Neural crest cell (in vitro differentiated cells): Measurements from ENCODE around the gene INTS12. TPM values are rescaled to one million over a fixed set of nuclear protein-coding genes. Genes with fewer than 3 reads are reported as not detected.

Experiments used
- DNase-seq: peaks from one replicate; pipeline ENCODE4 v3.0.0; 2021; ENCODE audit warnings: low read depth, mixed read lengths, low spot score
- H3K27ac Mint-ChIP-seq: one replicate; pipeline ENCODE4 v1.8.0; 2021; ENCODE audit warnings: mild to moderate bottlenecking, mixed read lengths; ENCODE audit not compliant: unreplicated experiment
- H3K27me3 Mint-ChIP-seq: 2 replicates; pipeline ENCODE4 v1.8.0; 2021; ENCODE audit warnings: low read depth, mild to moderate bottlenecking, mixed read lengths
- H3K36me3 Mint-ChIP-seq: 2 replicates; pipeline ENCODE4 v1.8.0; 2021; ENCODE audit warnings: low read depth, mild to moderate bottlenecking, mixed read lengths
- H3K4me1 Mint-ChIP-seq: 2 replicates; pipeline ENCODE4 v1.8.0; 2021; ENCODE audit warnings: mixed read lengths
- H3K4me3 Mint-ChIP-seq: one replicate; pipeline ENCODE4 v1.8.0; 2021; ENCODE audit warnings: mild to moderate bottlenecking, mixed read lengths
- H3K9me3 Mint-ChIP-seq: 2 replicates; pipeline ENCODE4 v1.8.0; 2021; ENCODE audit warnings: mixed read lengths
- long read RNA-seq: library from polyadenylated mRNA; unstranded; transcript quantifications from one replicate; pipeline ENCODE4 v2.0.0, GENCODE V29; 2020
- total RNA-seq: library from RNA; stranded (reverse); gene quantifications from 2 replicates; pipeline ENCODE4 v1.2.1, GENCODE V29; 2021
- TF ChIP-seq, protein P1 (sequence below): fragments of 200-600 bp; sonication (generic); conservative IDR thresholded peaks from 2 replicates; pipeline ENCODE4 v1.5.0; 2021; ENCODE audit warnings: antibody characterized with exemption, mild to moderate bottlenecking

The INTS12 gene, protein sequence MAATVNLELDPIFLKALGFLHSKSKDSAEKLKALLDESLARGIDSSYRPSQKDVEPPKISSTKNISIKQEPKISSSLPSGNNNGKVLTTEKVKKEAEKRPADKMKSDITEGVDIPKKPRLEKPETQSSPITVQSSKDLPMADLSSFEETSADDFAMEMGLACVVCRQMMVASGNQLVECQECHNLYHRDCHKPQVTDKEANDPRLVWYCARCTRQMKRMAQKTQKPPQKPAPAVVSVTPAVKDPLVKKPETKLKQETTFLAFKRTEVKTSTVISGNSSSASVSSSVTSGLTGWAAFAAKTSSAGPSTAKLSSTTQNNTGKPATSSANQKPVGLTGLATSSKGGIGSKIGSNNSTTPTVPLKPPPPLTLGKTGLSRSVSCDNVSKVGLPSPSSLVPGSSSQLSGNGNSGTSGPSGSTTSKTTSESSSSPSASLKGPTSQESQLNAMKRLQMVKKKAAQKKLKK
- total RNA-seq, result 19.9 and 21.2 TPM in 2 replicates
- long read RNA-seq, transcript INTS12-201 (8 exons, 1,710 nt), result minor isoform, 10 of 80 reads
- long read RNA-seq, transcript INTS12-206 (7 exons, 1,975 nt), result major isoform, 40 of 80 reads
- long read RNA-seq, partial matches to known transcripts, result 11 of 80 reads
- long read RNA-seq, other reads (novel, unspliced or antisense), result 19 of 80 reads

DNA sequence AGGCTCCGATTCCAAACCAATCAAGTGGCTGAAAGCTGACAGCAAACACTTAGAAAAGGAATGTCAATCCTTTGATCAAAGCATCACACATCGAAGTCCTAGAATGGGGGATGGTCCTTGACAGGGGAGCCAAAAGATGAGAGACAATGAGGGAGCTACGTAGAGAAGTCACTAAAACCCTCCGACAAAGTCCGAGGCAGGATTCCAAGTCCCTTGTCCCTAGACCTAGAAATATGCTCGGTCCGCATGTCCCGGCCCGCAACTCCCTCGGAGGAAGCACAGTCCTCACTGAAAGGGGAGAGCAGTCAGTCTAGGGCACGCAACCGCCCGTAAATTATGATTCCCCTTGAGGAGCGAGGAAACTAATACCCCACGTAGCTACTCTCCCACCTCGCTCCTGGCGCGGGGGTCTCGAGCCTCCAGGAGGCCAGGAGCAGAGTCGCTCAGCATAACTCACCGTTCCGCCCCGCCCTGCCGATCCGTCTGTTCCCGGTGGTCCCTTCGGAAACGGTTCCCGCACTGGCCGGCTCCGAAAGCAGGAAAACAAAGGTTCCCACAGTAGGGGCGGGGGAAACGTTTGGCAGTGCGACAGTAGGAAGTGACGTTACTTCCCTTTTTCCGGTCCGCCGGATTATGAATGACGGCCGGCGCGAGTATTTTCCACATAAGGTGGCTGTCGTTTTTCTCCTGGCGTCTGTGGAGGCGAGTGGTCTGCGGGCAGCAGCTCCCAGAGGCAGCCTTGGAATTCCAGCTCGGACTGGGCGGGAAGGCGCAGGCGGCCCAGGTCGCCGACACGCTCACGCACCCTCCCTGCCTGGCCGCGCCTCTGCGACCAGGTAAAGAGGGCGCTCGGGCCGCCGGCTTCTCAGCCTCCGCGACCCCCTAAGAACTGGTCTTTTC lies at the start of gene INTS12, which contains the start of gene GSTCD:
TSS of gene INTS12 (minus strand) at position 509 of the 900 bp plus-strand sequence. CDS start 8,684 bp downstream, outside the sequence.
TSS of gene GSTCD (plus strand) at position 604 of the 900 bp plus-strand sequence. CDS start 8,830 bp downstream, outside the sequence.
- H3K9me3 Mint-ChIP-seq, result peaks cover 3% of the 10 kb centered on the region
- peak within 1 kb of the TSS; percentile 99 for H3K4me3 Mint-ChIP-seq
- peak; percentile 88 for DNase-seq
- H3K27me3 Mint-ChIP-seq, result no peaks in the 10 kb centered on the region
- H3K4me1 Mint-ChIP-seq, result peaks cover 25% of the 10 kb centered on the region
- TF ChIP-seq, protein P1, sequence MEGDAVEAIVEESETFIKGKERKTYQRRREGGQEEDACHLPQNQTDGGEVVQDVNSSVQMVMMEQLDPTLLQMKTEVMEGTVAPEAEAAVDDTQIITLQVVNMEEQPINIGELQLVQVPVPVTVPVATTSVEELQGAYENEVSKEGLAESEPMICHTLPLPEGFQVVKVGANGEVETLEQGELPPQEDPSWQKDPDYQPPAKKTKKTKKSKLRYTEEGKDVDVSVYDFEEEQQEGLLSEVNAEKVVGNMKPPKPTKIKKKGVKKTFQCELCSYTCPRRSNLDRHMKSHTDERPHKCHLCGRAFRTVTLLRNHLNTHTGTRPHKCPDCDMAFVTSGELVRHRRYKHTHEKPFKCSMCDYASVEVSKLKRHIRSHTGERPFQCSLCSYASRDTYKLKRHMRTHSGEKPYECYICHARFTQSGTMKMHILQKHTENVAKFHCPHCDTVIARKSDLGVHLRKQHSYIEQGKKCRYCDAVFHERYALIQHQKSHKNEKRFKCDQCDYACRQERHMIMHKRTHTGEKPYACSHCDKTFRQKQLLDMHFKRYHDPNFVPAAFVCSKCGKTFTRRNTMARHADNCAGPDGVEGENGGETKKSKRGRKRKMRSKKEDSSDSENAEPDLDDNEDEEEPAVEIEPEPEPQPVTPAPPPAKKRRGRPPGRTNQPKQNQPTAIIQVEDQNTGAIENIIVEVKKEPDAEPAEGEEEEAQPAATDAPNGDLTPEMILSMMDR, result no peak
- peaks cover 7% of the 10 kb centered on the region for H3K36me3 Mint-ChIP-seq
- peak within 1 kb of the TSS; percentile 99 for H3K27ac Mint-ChIP-seq

DNA sequence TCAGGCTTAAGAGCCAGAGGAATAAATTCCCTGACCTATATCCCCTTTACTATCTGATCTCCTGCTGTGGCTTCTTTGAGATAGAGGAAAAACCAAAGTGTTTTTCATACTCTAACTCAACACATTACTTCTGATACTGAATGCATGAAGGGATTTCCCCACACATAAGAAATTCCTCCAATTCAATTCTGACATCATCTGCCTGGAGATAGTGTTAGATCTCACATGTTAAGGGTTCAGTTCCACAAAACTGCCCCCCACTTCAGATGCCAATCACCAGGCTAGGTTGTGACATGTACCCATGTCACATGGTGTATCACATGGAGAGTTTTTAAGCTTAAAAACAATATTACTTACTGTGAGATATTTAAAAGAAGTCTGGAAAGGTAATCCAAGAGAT lies 46.9 kb upstream of the INTS12 start:
- H3K36me3 Mint-ChIP-seq, result peaks cover 4% of the 10 kb centered on the region
- no peaks in the 10 kb centered on the region for H3K4me1 Mint-ChIP-seq
- no peak overlapping the region for H3K4me3 Mint-ChIP-seq
- no peak for DNase-seq
- H3K27ac Mint-ChIP-seq, result no peak overlapping the region
- no peaks in the 10 kb centered on the region for H3K27me3 Mint-ChIP-seq
- no peaks in the 10 kb centered on the region for H3K9me3 Mint-ChIP-seq
- TF ChIP-seq, protein P1, result no peak

DNA sequence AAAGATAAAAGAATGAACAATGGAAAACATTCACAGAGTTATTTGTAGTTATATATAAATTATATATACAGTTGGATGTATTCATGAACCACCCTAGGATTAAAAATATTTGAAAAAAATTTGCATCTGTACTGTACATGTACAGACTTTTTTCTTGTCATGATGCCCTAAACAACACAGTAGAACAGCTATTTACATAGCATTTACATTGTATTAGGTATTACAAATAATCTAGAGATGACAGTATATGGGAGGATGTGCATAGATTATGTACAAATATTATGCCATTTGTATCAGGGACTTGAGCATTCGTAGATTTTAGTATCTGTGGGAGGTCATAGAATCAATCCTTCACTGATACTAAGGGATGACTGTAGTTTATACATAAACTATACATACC lies 44.9 kb upstream of the INTS12 start:
- Mint-ChIP-seq H3K4me1 (no peaks in the 10 kb centered on the region), H3K4me3 (no peak overlapping the region), H3K27me3 (no peaks in the 10 kb centered on the region), H3K9me3 (peaks cover 2% of the 10 kb centered on the region), H3K27ac (no peak overlapping the region), H3K36me3 (peaks cover 6% of the 10 kb centered on the region)
- DNase-seq, result no peak
- TF ChIP-seq, protein P1, result no peak

DNA sequence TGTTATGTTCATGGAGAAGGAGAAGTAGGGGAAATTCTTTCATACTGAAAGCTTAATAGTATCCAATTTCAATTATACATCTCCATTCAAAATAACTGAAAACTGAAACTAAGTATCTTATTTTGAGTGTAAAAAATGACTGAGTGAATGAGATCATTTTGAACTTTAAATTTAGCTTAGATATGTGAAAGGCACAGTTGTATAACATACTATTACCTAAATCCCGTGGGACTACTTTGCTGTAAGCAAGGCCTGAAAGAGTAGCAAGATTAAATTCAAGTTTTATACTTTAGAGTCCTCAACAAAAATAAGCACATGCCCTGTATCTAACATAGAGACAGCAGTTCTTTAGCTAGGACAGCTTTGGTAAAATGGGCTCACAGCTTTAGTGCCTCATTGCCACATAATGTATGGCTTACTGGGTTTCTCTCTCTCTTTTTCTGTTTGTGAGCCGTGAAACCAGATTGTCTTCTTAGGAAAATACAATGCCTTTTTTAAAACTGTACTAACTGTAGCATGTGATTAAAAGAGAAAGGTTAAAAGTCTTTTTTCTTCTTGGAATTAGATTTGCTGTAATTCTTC lies 43.3 kb upstream of the INTS12 start:
- Mint-ChIP-seq H3K27me3 (no peaks in the 10 kb centered on the region), H3K9me3 (peaks cover 2% of the 10 kb centered on the region), H3K4me1 (no peaks in the 10 kb centered on the region), H3K36me3 (peaks cover 6% of the 10 kb centered on the region), H3K27ac (no peak overlapping the region), H3K4me3 (no peak overlapping the region)
- no peak for DNase-seq
- TF ChIP-seq, protein P1, result no peak

DNA sequence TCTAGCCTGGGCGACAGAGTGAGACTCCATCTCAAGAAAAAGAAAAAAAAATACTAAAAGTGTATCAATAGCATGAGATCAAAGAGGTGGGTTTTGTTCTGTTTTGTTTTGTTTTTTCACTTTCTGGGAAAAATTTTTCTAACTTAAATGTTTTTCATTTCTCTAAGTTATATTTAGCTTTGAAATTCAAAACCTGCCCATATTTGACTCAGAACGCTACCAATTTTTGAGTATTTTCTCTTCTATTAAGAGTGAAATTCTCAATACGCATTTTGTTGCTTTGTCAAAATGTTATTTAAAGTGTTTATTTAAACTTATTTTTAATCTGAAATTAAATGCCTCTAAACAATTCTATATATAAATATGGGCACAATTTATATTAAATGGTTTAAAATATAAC lies 39.7 kb upstream of the INTS12 start:
- Mint-ChIP-seq H3K4me1 (no peaks in the 10 kb centered on the region), H3K27me3 (no peaks in the 10 kb centered on the region), H3K27ac (no peak overlapping the region), H3K9me3 (peaks cover 2% of the 10 kb centered on the region), H3K36me3 (peaks cover 11% of the 10 kb centered on the region), H3K4me3 (no peak overlapping the region)
- TF ChIP-seq, protein P1, result no peak
- no peak for DNase-seq
